Measurements from ENCODE around the gene CD276.

The CD276 gene

DNA sequence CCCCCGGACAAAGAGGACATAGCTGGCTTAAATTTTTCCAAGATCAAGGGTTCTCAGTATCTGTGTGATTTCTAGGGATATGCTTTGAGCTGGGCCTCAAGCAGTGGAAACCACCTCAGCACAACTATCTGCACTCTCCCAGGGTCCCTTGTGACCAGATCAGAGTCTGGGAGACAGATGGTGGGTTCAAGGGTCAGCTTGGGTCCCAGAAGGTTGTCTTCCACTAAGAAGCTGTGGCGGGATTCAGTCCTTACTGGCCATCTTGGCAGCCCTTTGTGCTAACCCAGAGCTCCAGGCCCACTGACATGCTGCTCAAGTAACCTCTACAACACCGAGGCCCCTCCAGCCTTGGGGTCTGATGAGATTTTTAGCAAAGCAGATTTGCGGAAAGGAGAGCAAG, 66.3 kb downstream of the CD276 start:
- no peak for DNase-seq

DNA sequence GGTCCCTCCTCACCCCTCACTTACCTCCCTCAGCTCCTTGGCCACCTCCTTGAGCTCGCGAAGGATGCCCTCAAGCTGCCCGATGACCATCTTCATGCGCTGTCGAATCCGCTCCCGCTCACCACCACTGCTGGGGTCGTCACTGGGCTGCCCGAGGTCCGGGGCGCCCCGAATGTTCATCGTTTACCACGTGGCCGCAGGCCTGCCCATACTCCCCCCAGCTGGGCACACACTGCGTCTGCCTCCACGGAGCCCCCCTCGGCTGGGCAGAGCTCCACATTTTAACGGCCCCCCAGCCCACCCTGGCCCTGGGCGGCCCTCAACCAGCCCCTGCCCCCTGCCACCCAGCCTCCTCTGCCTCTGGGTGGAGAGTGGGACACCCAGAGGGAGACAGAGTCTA, 66.8 kb downstream of the CD276 start:
- no peak for DNase-seq

- no peak for DNase-seq
These were observed 67.3 kb downstream of the CD276 start for GRCh38 chr15:73751511-73751898.

- no peak for DNase-seq
These were observed 68.0 kb downstream of the CD276 start for GRCh38 chr15:73751899-73752805.

- peak; percentile 9 for DNase-seq
These were observed 68.6 kb downstream of the CD276 start for GRCh38 chr15:73752806-73753193.

DNA sequence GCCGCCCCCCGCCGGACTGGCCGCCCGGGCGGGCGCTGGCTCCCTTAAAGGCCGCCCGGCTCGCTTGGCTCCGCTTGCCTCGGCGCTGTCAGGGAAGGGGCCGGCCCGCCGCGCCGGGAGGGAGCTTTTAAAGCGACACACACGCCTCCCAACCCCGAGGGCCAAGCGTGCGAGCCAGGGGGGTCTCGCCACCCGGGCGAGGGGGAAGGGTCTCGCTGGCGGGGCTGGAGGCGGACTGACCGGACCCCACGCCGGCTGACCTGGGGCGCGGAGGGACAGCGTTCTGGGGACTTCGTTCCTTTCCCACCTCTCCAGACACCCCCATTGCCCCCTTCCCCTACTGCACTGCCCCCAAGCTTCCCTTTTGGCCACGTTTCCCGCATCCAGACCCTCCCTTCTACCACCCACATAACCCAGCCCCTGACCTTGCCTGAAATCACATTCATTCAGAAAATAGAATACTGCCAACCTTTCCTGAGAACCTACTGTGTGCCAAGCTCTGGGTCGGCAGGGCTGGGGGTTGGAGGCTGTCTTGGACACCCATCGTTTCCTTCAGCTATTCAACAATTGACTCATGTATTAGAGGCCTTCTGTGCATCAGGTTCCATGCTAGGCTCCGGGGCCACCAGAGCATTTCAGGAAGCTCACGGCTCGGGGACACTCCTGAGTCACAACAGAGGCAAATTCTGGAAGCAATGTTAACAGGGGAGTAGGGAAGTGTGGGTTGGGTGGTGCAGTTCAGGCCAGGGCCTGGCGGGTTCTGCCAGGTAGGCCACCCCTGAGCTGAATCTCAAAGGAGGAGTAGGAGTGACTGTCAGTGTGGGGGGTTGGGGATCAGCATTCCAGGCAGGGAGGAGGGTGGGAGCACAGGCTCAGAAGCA, 69.3 kb downstream of the CD276 start, which contains the start of gene INSYN1:
Gene INSYN1, minus strand, starts transcription at position 102 of the 881 bp plus-strand sequence. CDS start 2,221 bp downstream, outside the sequence.
- DNase-seq = no peak

DNA sequence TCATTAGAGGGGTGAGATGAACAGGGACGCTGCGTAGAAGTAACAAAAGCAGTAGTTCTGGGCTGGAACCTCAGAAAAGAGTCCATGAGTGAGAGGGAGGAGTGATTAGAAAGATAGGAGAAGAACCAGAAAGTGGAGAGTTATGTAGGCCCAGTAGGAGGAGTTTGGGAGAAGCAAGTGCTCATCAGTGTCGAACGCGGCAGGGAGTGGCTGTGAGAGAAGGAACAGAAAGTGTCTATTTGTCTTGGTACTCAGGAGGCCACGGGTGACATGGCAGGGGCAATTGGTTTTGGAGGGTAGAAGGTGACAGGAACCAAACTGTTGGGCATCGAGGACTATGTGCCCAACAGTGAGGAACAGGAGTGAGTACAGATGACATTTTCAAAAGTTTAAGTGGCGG, 70.3 kb downstream of the CD276 start:
- DNase-seq = no peak

GRCh38 chr15:73755481-73755880, 71.3 kb downstream of the CD276 start:
- no peak for DNase-seq

DNA sequence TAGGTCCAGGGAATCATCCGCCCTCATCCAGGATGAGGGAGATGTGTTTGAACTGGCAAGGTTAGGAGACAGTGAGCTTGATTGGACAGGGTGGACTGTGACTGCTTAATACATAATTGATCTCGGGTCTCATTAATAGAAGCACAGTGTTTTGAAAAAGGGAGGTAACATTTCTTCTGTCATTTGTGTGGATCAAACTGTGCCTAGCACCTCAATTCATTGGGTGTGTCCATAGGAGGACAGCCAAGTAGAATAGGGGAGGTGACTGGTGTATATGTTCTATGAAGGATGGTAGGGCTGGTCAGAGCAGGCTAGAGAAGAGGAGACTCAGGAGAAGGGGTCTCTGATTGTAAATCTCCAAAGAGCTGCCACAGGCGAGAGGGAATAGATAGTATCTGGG, 71.8 kb downstream of the CD276 start:
- no peak for DNase-seq

GRCh38 chr15:73756390-73756789, 72.2 kb downstream of the CD276 start:
- no peak for DNase-seq

GRCh38 chr15:73756947-73757513, 72.8 kb downstream of the CD276 start:
- no peak for DNase-seq

GRCh38 chr15:73757571-73757970, 73.4 kb downstream of the CD276 start:
- DNase-seq = no peak

- no peak for DNase-seq
These were observed 74.3 kb downstream of the CD276 start for GRCh38 chr15:73758461-73758860.

DNA sequence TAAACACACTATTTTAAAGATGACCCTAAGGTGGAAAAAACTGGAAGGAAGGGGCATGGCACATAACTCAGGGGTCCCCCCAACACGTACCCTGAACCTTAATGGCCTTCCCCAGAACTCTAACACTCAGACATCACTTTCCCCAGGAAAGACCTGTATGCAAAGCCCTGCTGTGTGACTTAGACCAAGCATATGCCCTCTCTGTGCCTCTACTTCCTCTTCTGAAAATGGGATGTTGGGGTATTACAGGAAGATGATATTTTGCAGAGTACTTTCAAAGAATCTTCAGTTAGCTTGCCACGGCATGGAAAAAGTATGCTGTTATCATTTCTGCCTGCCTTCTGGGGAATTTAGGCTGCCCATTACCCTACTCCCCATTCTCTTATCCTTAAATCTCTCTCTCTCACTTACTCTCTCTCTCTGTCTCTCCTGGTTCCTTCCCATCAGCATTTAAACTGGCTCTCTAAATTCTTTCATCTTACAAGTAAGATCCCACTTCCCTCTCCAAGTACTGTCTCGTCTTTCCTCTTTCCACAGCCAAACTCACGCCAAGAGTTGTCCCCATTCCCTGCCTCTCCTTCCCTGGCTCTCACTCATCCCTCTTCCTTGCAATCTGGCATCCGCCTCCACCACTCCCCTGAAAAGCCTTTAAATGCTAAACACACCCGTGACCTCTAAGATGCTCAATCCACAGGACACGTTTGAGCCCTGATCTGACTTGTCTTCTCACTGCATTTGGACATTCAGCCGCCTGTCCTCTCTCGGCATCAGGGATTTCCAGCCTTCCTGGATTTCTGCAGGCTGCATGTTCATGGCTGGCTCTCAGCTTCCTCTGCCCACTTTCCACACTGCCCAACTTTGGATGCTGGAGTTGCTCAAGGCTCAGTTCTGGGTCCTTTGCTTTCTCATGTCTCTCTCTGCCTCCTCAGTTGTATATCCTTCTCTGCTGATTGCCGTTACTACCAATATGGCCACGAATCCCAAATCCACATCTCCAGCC, 76.4 kb downstream of the CD276 start:
- DNase-seq = no peak

- no peak for DNase-seq
These were observed 79.7 kb downstream of the CD276 start for GRCh38 chr15:73763931-73764330.

Data from stimulated activated CD4-positive, alpha-beta T cell treated with anti-CD3 and anti-CD28 coated beads, Interleukin-15, amount 100 ng/mL, for 24 hours (primary cell).